ENCODE data around the gene SEMA4D.

The SEMA4D gene

DNA sequence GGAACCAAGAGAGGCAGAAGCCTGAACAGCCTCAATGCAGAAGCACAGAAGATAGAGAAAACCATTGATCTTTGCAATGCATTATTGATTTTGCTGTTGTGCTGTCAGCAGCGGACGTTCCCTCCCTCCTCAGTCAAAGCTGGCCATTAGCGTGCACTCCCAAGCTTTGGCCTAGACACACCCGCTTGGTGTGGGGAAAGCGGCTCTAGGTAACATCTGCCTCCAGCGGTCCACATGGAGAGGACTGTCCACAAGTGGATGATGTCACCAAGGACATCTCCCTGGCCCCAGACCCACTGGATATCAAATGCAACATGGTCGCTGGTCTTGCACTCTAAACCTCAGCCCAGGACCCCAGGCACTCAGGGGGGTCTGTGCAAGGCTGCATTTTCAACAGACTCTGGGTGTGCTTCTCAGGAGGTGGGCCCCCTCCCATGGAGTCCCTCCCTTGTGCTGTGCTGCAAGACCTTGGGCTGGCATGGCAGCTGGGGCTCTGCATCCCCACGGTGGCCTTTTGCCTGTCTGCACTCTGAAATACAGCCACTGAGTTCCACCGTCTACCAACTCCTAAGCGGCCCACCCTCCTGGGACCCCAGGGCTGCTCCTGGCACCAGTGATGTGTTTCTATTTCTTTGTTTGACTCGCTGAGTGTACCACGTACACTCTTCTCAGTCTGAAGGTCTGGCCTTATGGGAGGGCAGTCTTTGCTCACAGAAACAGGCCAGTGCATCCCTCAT is 1.9 kb downstream of the SEMA4D start:
- Histone ChIP-seq H3F3A (ENCODE audit: low read depth) (no peaks in the 10 kb centered on the region), H3K79me2 (ENCODE audit: insufficient read depth, low read length) (peaks cover 85% of the 10 kb centered on the region), H2AFZ (ENCODE audit: low read length) (no peak overlapping the region), H4K20me1 (ENCODE audit: insufficient read depth, low read length, poor library complexity, severe bottlenecking) (peaks cover 61% of the 10 kb centered on the region), H3K9ac (ENCODE audit: low read depth, low read length, poor library complexity, severe bottlenecking) (peak overlapping the region; percentile 89), H3K4me1 (ENCODE audit: insufficient read depth, low read length, poor library complexity, severe bottlenecking) (peaks cover 70% of the 10 kb centered on the region), H3K4me2 (ENCODE audit: low read depth, low read length, poor library complexity, severe bottlenecking) (peak overlapping the region; percentile 85), H3K9me2 (replicated peaks; ENCODE audit: low read depth, low read length) (no peaks in the 10 kb centered on the region), H3K9me3 (ENCODE audit: insufficient read depth, low read depth, low read length) (no peaks in the 10 kb centered on the region), H3K27me3 (ENCODE audit: insufficient read depth, low read length, poor library complexity, severe bottlenecking) (no peaks in the 10 kb centered on the region), H3K36me3 (ENCODE audit: insufficient read depth, low read length) (no peaks in the 10 kb centered on the region; the same call in 1 of the 2 replicates), H3K4me3 (ENCODE audit: low read length, poor library complexity, severe bottlenecking) (peak overlapping the region; percentile 93)
- TF ChIP-seq CTCF (conservative IDR thresholded peaks at IDR 0.05; ENCODE audit: low read length), result no peak
- no peak for TF ChIP-seq EZH2phosphoT487 (IDR thresholded peaks at IDR 0.05; ENCODE audit: borderline replicate concordance)

DNA sequence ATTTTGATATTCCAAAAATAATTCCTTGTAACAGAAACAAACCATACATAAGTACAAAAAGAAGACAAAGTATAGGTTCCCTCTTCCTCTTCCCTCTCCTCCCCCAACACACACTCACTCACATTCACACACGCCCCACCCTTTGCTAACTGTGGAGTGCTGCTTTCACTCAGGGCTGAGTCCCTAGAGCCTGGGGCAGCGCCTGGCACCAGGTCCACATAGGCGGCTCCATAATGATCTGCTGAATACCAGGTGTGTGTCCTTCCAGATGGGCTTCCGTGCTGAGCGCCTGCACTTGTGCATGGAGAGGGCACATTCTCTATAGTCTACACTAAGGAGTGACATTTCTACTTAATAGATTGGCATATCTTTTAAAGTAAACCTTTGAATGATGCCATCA is 3.7 kb downstream of the SEMA4D start:
- Histone ChIP-seq H3K9ac (ENCODE audit: low read depth, low read length, poor library complexity, severe bottlenecking) (peak overlapping the region; percentile 89), H3K4me2 (ENCODE audit: low read depth, low read length, poor library complexity, severe bottlenecking) (peak overlapping the region; percentile 85), H3K27me3 (ENCODE audit: insufficient read depth, low read length, poor library complexity, severe bottlenecking) (no peaks in the 10 kb centered on the region), H4K20me1 (ENCODE audit: insufficient read depth, low read length, poor library complexity, severe bottlenecking) (peaks cover 77% of the 10 kb centered on the region), H3K79me2 (ENCODE audit: insufficient read depth, low read length) (peaks cover 92% of the 10 kb centered on the region), H2AFZ (ENCODE audit: low read length) (no peak overlapping the region), H3K4me1 (ENCODE audit: insufficient read depth, low read length, poor library complexity, severe bottlenecking) (peaks cover 67% of the 10 kb centered on the region), H3F3A (ENCODE audit: low read depth) (no peaks in the 10 kb centered on the region), H3K9me3 (ENCODE audit: insufficient read depth, low read depth, low read length) (no peaks in the 10 kb centered on the region), H3K36me3 (ENCODE audit: insufficient read depth, low read length) (peaks cover 3% of the 10 kb centered on the region; the same call in 1 of the 2 replicates), H3K4me3 (ENCODE audit: low read length, poor library complexity, severe bottlenecking) (peak overlapping the region; percentile 93), H3K9me2 (replicated peaks; ENCODE audit: low read depth, low read length) (no peaks in the 10 kb centered on the region)
- TF ChIP-seq EZH2phosphoT487 (IDR thresholded peaks at IDR 0.05; ENCODE audit: borderline replicate concordance) (no peak), CTCF (conservative IDR thresholded peaks at IDR 0.05; ENCODE audit: low read length) (no peak)

DNA sequence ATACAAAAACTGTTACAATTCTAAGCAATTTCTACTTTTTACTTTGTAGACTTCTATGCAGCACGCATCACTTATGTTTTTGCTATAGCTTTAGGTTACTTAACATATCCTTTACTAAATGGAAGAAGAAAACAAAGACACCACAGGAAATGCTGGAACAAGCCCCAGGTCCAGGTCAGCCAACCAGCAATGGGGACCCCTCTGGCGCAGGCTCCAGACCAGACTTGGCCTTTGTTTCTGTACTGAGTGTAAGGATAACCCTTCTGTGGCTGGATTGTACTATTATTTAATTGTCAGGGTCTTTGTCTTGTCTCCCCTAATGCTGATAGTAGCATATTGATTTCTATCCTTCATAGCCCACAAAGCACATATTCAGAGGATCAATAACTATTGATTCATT is 4.2 kb downstream of the SEMA4D start:
- Histone ChIP-seq H3K79me2 (ENCODE audit: insufficient read depth, low read length) (peaks cover 97% of the 10 kb centered on the region), H3K27me3 (ENCODE audit: insufficient read depth, low read length, poor library complexity, severe bottlenecking) (no peaks in the 10 kb centered on the region), H3K4me1 (ENCODE audit: insufficient read depth, low read length, poor library complexity, severe bottlenecking) (peaks cover 68% of the 10 kb centered on the region), H3K4me2 (ENCODE audit: low read depth, low read length, poor library complexity, severe bottlenecking) (peak overlapping the region; percentile 85), H2AFZ (ENCODE audit: low read length) (no peak overlapping the region), H3F3A (ENCODE audit: low read depth) (no peaks in the 10 kb centered on the region), H3K9me2 (replicated peaks; ENCODE audit: low read depth, low read length) (no peaks in the 10 kb centered on the region), H4K20me1 (ENCODE audit: insufficient read depth, low read length, poor library complexity, severe bottlenecking) (peaks cover 83% of the 10 kb centered on the region), H3K9me3 (ENCODE audit: insufficient read depth, low read depth, low read length) (no peaks in the 10 kb centered on the region), H3K9ac (ENCODE audit: low read depth, low read length, poor library complexity, severe bottlenecking) (peak overlapping the region; percentile 89), H3K4me3 (ENCODE audit: low read length, poor library complexity, severe bottlenecking) (peak overlapping the region; percentile 93), H3K36me3 (ENCODE audit: insufficient read depth, low read length) (peaks cover 7% of the 10 kb centered on the region; the same call in 1 of the 2 replicates)
- TF ChIP-seq EZH2phosphoT487 (IDR thresholded peaks at IDR 0.05; ENCODE audit: borderline replicate concordance) (no peak), CTCF (conservative IDR thresholded peaks at IDR 0.05; ENCODE audit: low read length) (no peak)
